Measurements from ENCODE around the gene AR. TPM values are rescaled to one million over a fixed set of nuclear protein-coding genes. Genes with fewer than 3 reads are reported as not detected.

The AR gene
- polyA plus RNA-seq, 1 experiment, result 13.1 TPM

- no peak for TF ChIP-seq CTCF (IDR thresholded peaks at IDR 0.05; ENCODE audit: low read depth, low read length)
- POLR2A ChIA-PET, result no interaction called here
- no peak for DNase-seq (ENCODE audit: low read depth, low spot score)
- H3K27ac ChIP-seq (ENCODE audit: low read depth, low read length), result no peak overlapping the region
- no peak overlapping the region for H3K4me3 ChIP-seq (ENCODE audit: low read depth, low read length)
- no peaks in the 10 kb centered on the region for H3K9me3 ChIP-seq (ENCODE audit: control insufficient read depth, insufficient read depth, low read length)
- H3K27me3 ChIP-seq (ENCODE audit: control insufficient read depth, insufficient read depth, low read length), result no peaks in the 10 kb centered on the region
- CTCF ChIA-PET, result no interaction called here
Observed at GRCh38 chrX:67574696-67575095, 30.9 kb downstream of the AR start.

- CTCF ChIA-PET, result interaction anchor here (1.3 kb wide), 1 partner anchor 26 kb away, joined by 3 read pairs; no protein-coding TSS in a partner anchor
- DNase-seq (ENCODE audit: low read depth, low spot score), result no peak
- H3K9me3 ChIP-seq (ENCODE audit: control insufficient read depth, insufficient read depth, low read length), result no peaks in the 10 kb centered on the region
- TF ChIP-seq CTCF (IDR thresholded peaks at IDR 0.05; ENCODE audit: low read depth, low read length), result no peak
- no peak overlapping the region for H3K4me3 ChIP-seq (ENCODE audit: low read depth, low read length)
- no peaks in the 10 kb centered on the region for H3K27me3 ChIP-seq (ENCODE audit: control insufficient read depth, insufficient read depth, low read length)
- POLR2A ChIA-PET, result no interaction called here
- no peak overlapping the region for H3K27ac ChIP-seq (ENCODE audit: low read depth, low read length)
Observed at GRCh38 chrX:67582436-67582835, 38.6 kb downstream of the AR start.

GRCh38 chrX:67583171-67583570 lies 39.4 kb downstream of the AR start:
- DNase-seq (ENCODE audit: low read depth, low spot score), result no peak
- CTCF ChIA-PET, result interaction anchor here (1.3 kb wide), 1 partner anchor 27 kb away, joined by 3 read pairs; no protein-coding TSS in a partner anchor
- no peak overlapping the region for H3K27ac ChIP-seq (ENCODE audit: low read depth, low read length)
- POLR2A ChIA-PET, result no interaction called here
- no peaks in the 10 kb centered on the region for H3K9me3 ChIP-seq (ENCODE audit: control insufficient read depth, insufficient read depth, low read length)
- H3K4me3 ChIP-seq (ENCODE audit: low read depth, low read length), result no peak overlapping the region
- no peaks in the 10 kb centered on the region for H3K27me3 ChIP-seq (ENCODE audit: control insufficient read depth, insufficient read depth, low read length)
- no peak for TF ChIP-seq CTCF (IDR thresholded peaks at IDR 0.05; ENCODE audit: low read depth, low read length)

GRCh38 chrX:67585401-67585800 lies 41.6 kb downstream of the AR start:
- no peak for TF ChIP-seq CTCF (IDR thresholded peaks at IDR 0.05; ENCODE audit: low read depth, low read length)
- Histone ChIP-seq H3K27me3 (ENCODE audit: control insufficient read depth, insufficient read depth, low read length) (no peaks in the 10 kb centered on the region), H3K27ac (ENCODE audit: low read depth, low read length) (no peak overlapping the region), H3K4me3 (ENCODE audit: low read depth, low read length) (no peak overlapping the region), H3K9me3 (ENCODE audit: control insufficient read depth, insufficient read depth, low read length) (no peaks in the 10 kb centered on the region)
- ChIA-PET CTCF (no interaction called here), POLR2A (no interaction called here)
- DNase-seq (ENCODE audit: low read depth, low spot score), result no peak

- POLR2A ChIA-PET, result no interaction called here
- no peak for TF ChIP-seq CTCF (IDR thresholded peaks at IDR 0.05; ENCODE audit: low read depth, low read length)
- no peak for DNase-seq (ENCODE audit: low read depth, low spot score)
- CTCF ChIA-PET, result no interaction called here
- H3K27ac ChIP-seq (ENCODE audit: low read depth, low read length), result no peak overlapping the region
- H3K27me3 ChIP-seq (ENCODE audit: control insufficient read depth, insufficient read depth, low read length), result no peaks in the 10 kb centered on the region
- no peaks in the 10 kb centered on the region for H3K9me3 ChIP-seq (ENCODE audit: control insufficient read depth, insufficient read depth, low read length)
- H3K4me3 ChIP-seq (ENCODE audit: low read depth, low read length), result no peak overlapping the region
Observed at GRCh38 chrX:67587946-67588624, 44.3 kb downstream of the AR start.
